HG03469 (cell line): Measurements from ENCODE around the gene CORO6.

ENCODE experiments used
- ATAC-seq: cut with Tn5 transposase; IDR thresholded peaks from one replicate; pipeline ENCODE4 v1.9.1; 2021; ENCODE audit warnings: mild to moderate bottlenecking, moderate library complexity, moderate number of reproducible peaks; ENCODE audit not compliant: unreplicated experiment

CORO6 gene

GRCh38 chr17:29567304-29567553, 55.5 kb downstream of the CORO6 start:
- no peak for ATAC-seq

GRCh38 chr17:29566473-29567303, 56.0 kb downstream of the CORO6 start, which contains the start of gene ABHD15:
TSS of gene ABHD15 (minus strand) at chr17:29567037. CDS start at chr17:29566966, 71 bp downstream.
- no peak for ATAC-seq

- ATAC-seq: no peak
Observed at GRCh38 chr17:29565643-29566472, 56.9 kb downstream of the CORO6 start.
